GM19193 (cell line): ENCODE measurements around the gene MS4A10.

Experiments
- POLR2A ChIP-seq: IDR thresholded peaks from 4 replicates; pipeline ENCODE4 v1.6.1; 2011; ENCODE audit not compliant: insufficient read depth, insufficient read length; ENCODE audit errors: extremely low read depth

Gene MS4A10

GRCh38 chr11:60849641-60850520 is 64.7 kb downstream of the MS4A10 start:
- TF ChIP-seq POLR2A: no peak
